ENCODE data around the gene F2RL1.
"Not testable (repeated sequence)": the region's sequence is repeated elsewhere in the genome, so short reads cannot be mapped to it uniquely, and the experiment has no call there.

The F2RL1 gene

GRCh38 chr5:76816110-76816831, 2.6 kb upstream of the F2RL1 start:
- no peak for DNase-seq
- no peak for TF ChIP-seq POLR2A (IDR thresholded peaks at IDR 0.05; ENCODE audit: low read length)
- no peak for TF ChIP-seq GATA1 (IDR thresholded peaks at IDR 0.05; ENCODE audit: low read depth, low read length)

GRCh38 chr5:76819851-76820525, 1.2 kb downstream of the F2RL1 start:
- TF ChIP-seq POLR2A (IDR thresholded peaks at IDR 0.05; ENCODE audit: low read length) (no peak), GATA1 (IDR thresholded peaks at IDR 0.05; ENCODE audit: low read depth, low read length) (no peak)
- DNase-seq: no peak

- DNase-seq: no peak
- TF ChIP-seq POLR2A (IDR thresholded peaks at IDR 0.05; ENCODE audit: low read length) (no peak), GATA1 (IDR thresholded peaks at IDR 0.05; ENCODE audit: low read depth, low read length) (no peak)
These were observed 1.7 kb downstream of the F2RL1 start for GRCh38 chr5:76820526-76820890.

- no peak for DNase-seq
- TF ChIP-seq GATA1 (IDR thresholded peaks at IDR 0.05; ENCODE audit: low read depth, low read length) (no peak), POLR2A (IDR thresholded peaks at IDR 0.05; ENCODE audit: low read length) (no peak)
These were observed 2.3 kb downstream of the F2RL1 start for GRCh38 chr5:76821136-76821535.

GRCh38 chr5:76822105-76822731, 3.4 kb downstream of the F2RL1 start:
- not testable (repeated sequence) for DNase-seq

- not testable (repeated sequence) for DNase-seq
These were observed 7.6 kb downstream of the F2RL1 start for GRCh38 chr5:76826416-76826815.

- DNase-seq: no peak
These were observed 12.3 kb downstream of the F2RL1 start for GRCh38 chr5:76831110-76831452.

GRCh38 chr5:76836181-76836580, 17.4 kb downstream of the F2RL1 start:
- no peak for DNase-seq
- TF ChIP-seq POLR2A (IDR thresholded peaks at IDR 0.05; ENCODE audit: low read length) (no peak), GATA1 (IDR thresholded peaks at IDR 0.05; ENCODE audit: low read depth, low read length) (no peak)

More at GRCh38 chr5:76831110-76831452, 12.3 kb downstream of the F2RL1 start:
- TF ChIP-seq GATA1 (IDR thresholded peaks at IDR 0.05; ENCODE audit: low read depth, low read length) (no peak), POLR2A (IDR thresholded peaks at IDR 0.05; ENCODE audit: low read length) (no peak)

GRCh38 chr5:76836585-76836984, 17.8 kb downstream of the F2RL1 start:
- TF ChIP-seq POLR2A (IDR thresholded peaks at IDR 0.05; ENCODE audit: low read length) (no peak), GATA1 (IDR thresholded peaks at IDR 0.05; ENCODE audit: low read depth, low read length) (no peak)

GRCh38 chr5:76838481-76839261, 19.8 kb downstream of the F2RL1 start:
- no peak for TF ChIP-seq POLR2A (IDR thresholded peaks at IDR 0.05; ENCODE audit: low read length)
- TF ChIP-seq GATA1 (IDR thresholded peaks at IDR 0.05; ENCODE audit: low read depth, low read length): no peak
- no peak for DNase-seq

More at GRCh38 chr5:76836585-76836984, 17.8 kb downstream of the F2RL1 start:
- no peak for DNase-seq

- DNase-seq: no peak
- TF ChIP-seq POLR2A (IDR thresholded peaks at IDR 0.05; ENCODE audit: low read length) (no peak), GATA1 (IDR thresholded peaks at IDR 0.05; ENCODE audit: low read depth, low read length) (no peak)
These were observed 22.5 kb downstream of the F2RL1 start for GRCh38 chr5:76841361-76841760.

GRCh38 chr5:76845890-76846289, 27.1 kb downstream of the F2RL1 start:
- no peak for DNase-seq
- TF ChIP-seq POLR2A (IDR thresholded peaks at IDR 0.05; ENCODE audit: low read length) (no peak), GATA1 (IDR thresholded peaks at IDR 0.05; ENCODE audit: low read depth, low read length) (no peak)

GRCh38 chr5:76849419-76850291, 30.8 kb downstream of the F2RL1 start, which contains the start of gene S100Z:
Gene S100Z, plus strand, starts transcription at chr5:76850014. Its CDS starts 25,346 bp downstream, at chr5:76875360.
- DNase-seq: peak; percentile 58 to 91
- TF ChIP-seq GATA1 (IDR thresholded peaks at IDR 0.05; ENCODE audit: low read depth, low read length): no peak
- no peak for TF ChIP-seq POLR2A (IDR thresholded peaks at IDR 0.05; ENCODE audit: low read length)
